WTC11 (cell line): ENCODE data around the gene TMA7B. TPM values are rescaled to one million over a fixed set of nuclear protein-coding genes. Genes with fewer than 3 reads are reported as not detected.

Experiments used
- ATAC-seq: fragments of 200-7000 bp; cut with Tn5 transposase; 2 replicates; pipeline ENCODE4 v1.10.0; 2021; ENCODE audit warnings: mild to moderate bottlenecking, moderate library complexity
- CTCF ChIA-PET: fragments of 300-600 bp; sonication (Branson Sonifier 250); formaldehyde crosslinking; loops from one replicate; lab custom pipeline; 2021; ENCODE audit warnings: antibody characterized with exemption; lab: Charles Lee
- POLR2A ChIA-PET: fragments of 350-600 bp; sonication (Branson Sonifier 250); formaldehyde crosslinking; loops from one replicate; lab custom pipeline; 2021; ENCODE audit warnings: antibody characterized with exemption; lab: Charles Lee
- DNase-seq: peaks from one replicate; pipeline ENCODE4 v3.0.0; 2021; ENCODE audit warnings: low spot score
- H3K27ac Mint-ChIP-seq: 2 replicates; pipeline ENCODE4 v1.8.0; 2021; ENCODE audit warnings: mixed read lengths
- H3K27me3 Mint-ChIP-seq: 2 replicates; pipeline ENCODE4 v1.8.0; 2021; ENCODE audit warnings: low read depth, mild to moderate bottlenecking, moderate library complexity, mixed read lengths
- H3K36me3 Mint-ChIP-seq: 2 replicates; pipeline ENCODE4 v1.8.0; 2021; ENCODE audit warnings: mixed read lengths
- H3K4me1 Mint-ChIP-seq: 2 replicates; pipeline ENCODE4 v1.8.0; 2022; ENCODE audit warnings: mixed read lengths
- H3K4me3 Mint-ChIP-seq: 2 replicates; pipeline ENCODE4 v1.8.0; 2021; ENCODE audit warnings: mild to moderate bottlenecking, moderate library complexity, mixed read lengths
- H3K9me3 Mint-ChIP-seq: 2 replicates; pipeline ENCODE4 v1.8.0; 2021; ENCODE audit warnings: mixed read lengths
- GRHL2 ChIP-seq: fragments of 250-450 bp; sonication (Bioruptor Pico); IDR thresholded peaks from 2 replicates; pipeline ENCODE4 v1.8.0; 2022; ENCODE audit warnings: mild to moderate bottlenecking, moderate library complexity; ENCODE audit not compliant: insufficient replicate concordance, severe bottlenecking
- MXD4 ChIP-seq: fragments of 250-450 bp; sonication (Bioruptor Pico); IDR thresholded peaks from 2 replicates; pipeline ENCODE4 v1.8.0; 2021; ENCODE audit warnings: mild to moderate bottlenecking, moderate library complexity, borderline replicate concordance
- MYBL2 ChIP-seq: sonication (generic); formaldehyde crosslinking; IDR thresholded peaks from 2 replicates; pipeline ENCODE4 v1.8.1; 2023; ENCODE audit warnings: mild to moderate bottlenecking, moderate library complexity, missing genetic modification reagents
- PRRX2 ChIP-seq: fragments of 250-450 bp; sonication (Bioruptor Pico); IDR thresholded peaks from 2 replicates; pipeline ENCODE4 v1.8.0; 2021; ENCODE audit warnings: mild to moderate bottlenecking
- SP1 ChIP-seq: sonication (generic); formaldehyde crosslinking; conservative IDR thresholded peaks from 2 replicates; pipeline ENCODE4 v1.8.1; 2022; ENCODE audit warnings: missing genetic modification reagents
- USF2 ChIP-seq: sonication (generic); formaldehyde crosslinking; IDR thresholded peaks from 2 replicates; pipeline ENCODE4 v1.8.1; 2023; ENCODE audit warnings: mild to moderate bottlenecking, missing genetic modification reagents, moderate library complexity
- ZNF219 ChIP-seq: sonication (generic); formaldehyde crosslinking; IDR thresholded peaks from 2 replicates; pipeline ENCODE4 v1.8.0; 2023; ENCODE audit warnings: missing genetic modification reagents, mild to moderate bottlenecking, borderline replicate concordance
- total RNA-seq: library from RNA; stranded (reverse); gene quantifications from 3 replicates; pipeline ENCODE4 v1.2.3, GENCODE V29; 2021
- TF ChIP-seq, protein P1 (sequence below): sonication (generic); formaldehyde crosslinking; IDR thresholded peaks from 2 replicates; pipeline ENCODE4 v1.8.0; 2022; ENCODE audit warnings: missing genetic modification reagents
- TF ChIP-seq, protein P2 (sequence below): sonication (generic); formaldehyde crosslinking; IDR thresholded peaks from 2 replicates; pipeline ENCODE4 v1.8.0; 2023; ENCODE audit warnings: missing genetic modification reagents, mild to moderate bottlenecking, borderline replicate concordance

TMA7B gene
- total RNA-seq, 1 experiment from 2014 or later = not detected

- TF ChIP-seq, protein P1, sequence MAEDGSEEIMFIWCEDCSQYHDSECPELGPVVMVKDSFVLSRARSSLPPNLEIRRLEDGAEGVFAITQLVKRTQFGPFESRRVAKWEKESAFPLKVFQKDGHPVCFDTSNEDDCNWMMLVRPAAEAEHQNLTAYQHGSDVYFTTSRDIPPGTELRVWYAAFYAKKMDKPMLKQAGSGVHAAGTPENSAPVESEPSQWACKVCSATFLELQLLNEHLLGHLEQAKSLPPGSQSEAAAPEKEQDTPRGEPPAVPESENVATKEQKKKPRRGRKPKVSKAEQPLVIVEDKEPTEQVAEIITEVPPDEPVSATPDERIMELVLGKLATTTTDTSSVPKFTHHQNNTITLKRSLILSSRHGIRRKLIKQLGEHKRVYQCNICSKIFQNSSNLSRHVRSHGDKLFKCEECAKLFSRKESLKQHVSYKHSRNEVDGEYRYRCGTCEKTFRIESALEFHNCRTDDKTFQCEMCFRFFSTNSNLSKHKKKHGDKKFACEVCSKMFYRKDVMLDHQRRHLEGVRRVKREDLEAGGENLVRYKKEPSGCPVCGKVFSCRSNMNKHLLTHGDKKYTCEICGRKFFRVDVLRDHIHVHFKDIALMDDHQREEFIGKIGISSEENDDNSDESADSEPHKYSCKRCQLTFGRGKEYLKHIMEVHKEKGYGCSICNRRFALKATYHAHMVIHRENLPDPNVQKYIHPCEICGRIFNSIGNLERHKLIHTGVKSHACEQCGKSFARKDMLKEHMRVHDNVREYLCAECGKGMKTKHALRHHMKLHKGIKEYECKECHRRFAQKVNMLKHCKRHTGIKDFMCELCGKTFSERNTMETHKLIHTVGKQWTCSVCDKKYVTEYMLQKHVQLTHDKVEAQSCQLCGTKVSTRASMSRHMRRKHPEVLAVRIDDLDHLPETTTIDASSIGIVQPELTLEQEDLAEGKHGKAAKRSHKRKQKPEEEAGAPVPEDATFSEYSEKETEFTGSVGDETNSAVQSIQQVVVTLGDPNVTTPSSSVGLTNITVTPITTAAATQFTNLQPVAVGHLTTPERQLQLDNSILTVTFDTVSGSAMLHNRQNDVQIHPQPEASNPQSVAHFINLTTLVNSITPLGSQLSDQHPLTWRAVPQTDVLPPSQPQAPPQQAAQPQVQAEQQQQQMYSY (CRISPR knock-in tag) = no peak
Measured at GRCh38 chr22:39995393-39996252, 35.4 kb downstream of the TMA7B start (continued).

GRCh38 chr22:39996732-39997131, 36.5 kb downstream of the TMA7B start:
- ChIA-PET CTCF (interaction anchor here (0.6 to 4.3 kb wide), 7 partner anchors 13 to 189 kb away, joined by 3 to 25 read pairs (median 6); no protein-coding TSS in a partner anchor), POLR2A (interaction anchor here (0.6 to 1.1 kb wide), 3 partner anchors 13 to 223 kb away, joined by 3 read pairs; no protein-coding TSS in a partner anchor)
- TF ChIP-seq, protein P2, sequence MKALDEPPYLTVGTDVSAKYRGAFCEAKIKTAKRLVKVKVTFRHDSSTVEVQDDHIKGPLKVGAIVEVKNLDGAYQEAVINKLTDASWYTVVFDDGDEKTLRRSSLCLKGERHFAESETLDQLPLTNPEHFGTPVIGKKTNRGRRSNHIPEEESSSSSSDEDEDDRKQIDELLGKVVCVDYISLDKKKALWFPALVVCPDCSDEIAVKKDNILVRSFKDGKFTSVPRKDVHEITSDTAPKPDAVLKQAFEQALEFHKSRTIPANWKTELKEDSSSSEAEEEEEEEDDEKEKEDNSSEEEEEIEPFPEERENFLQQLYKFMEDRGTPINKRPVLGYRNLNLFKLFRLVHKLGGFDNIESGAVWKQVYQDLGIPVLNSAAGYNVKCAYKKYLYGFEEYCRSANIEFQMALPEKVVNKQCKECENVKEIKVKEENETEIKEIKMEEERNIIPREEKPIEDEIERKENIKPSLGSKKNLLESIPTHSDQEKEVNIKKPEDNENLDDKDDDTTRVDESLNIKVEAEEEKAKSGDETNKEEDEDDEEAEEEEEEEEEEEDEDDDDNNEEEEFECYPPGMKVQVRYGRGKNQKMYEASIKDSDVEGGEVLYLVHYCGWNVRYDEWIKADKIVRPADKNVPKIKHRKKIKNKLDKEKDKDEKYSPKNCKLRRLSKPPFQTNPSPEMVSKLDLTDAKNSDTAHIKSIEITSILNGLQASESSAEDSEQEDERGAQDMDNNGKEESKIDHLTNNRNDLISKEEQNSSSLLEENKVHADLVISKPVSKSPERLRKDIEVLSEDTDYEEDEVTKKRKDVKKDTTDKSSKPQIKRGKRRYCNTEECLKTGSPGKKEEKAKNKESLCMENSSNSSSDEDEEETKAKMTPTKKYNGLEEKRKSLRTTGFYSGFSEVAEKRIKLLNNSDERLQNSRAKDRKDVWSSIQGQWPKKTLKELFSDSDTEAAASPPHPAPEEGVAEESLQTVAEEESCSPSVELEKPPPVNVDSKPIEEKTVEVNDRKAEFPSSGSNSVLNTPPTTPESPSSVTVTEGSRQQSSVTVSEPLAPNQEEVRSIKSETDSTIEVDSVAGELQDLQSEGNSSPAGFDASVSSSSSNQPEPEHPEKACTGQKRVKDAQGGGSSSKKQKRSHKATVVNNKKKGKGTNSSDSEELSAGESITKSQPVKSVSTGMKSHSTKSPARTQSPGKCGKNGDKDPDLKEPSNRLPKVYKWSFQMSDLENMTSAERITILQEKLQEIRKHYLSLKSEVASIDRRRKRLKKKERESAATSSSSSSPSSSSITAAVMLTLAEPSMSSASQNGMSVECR (CRISPR knock-in tag) = no peak
- TF ChIP-seq MXD4 (CRISPR knock-in tag) = no peak
- no peak for TF ChIP-seq ZNF219 (CRISPR knock-in tag)
- TF ChIP-seq SP1 = no peak
- H3K27ac Mint-ChIP-seq = peak overlapping the region; percentile 58
- no peak for DNase-seq
- ATAC-seq = no peak
- no peaks in the 10 kb centered on the region for H3K9me3 Mint-ChIP-seq
- peaks cover 67% of the 10 kb centered on the region for H3K4me1 Mint-ChIP-seq
- peaks cover 17% of the 10 kb centered on the region for H3K27me3 Mint-ChIP-seq
- peaks cover 6% of the 10 kb centered on the region; the same call in 1 of the 2 replicates for H3K36me3 Mint-ChIP-seq
- peak overlapping the region; percentile 78 for H3K4me3 Mint-ChIP-seq

DNA sequence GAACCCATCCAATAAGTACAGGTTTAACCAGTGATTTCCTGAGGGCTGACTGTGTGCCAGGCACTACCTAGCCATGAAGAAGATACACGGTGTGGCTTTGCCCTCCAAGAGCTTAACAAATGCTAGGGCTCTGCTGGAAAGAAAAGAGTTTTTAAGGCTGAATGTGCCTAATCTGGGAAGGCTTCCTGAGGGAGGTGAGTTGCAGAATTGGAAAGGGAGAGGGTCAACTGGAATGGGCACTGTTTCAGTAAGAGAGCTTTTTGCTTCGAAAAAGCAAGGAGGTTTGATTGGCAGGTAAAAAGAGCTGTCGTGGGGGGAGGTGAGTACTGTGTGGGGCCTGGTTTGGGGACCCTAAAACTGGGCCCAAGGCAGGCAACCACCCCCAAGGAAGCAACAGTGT, 37.2 kb downstream of the TMA7B start:
- ChIA-PET CTCF (interaction anchor here (0.5 to 4.3 kb wide), 8 partner anchors 12 to 189 kb away, joined by 3 to 25 read pairs (median 4); no protein-coding TSS in a partner anchor), POLR2A (interaction anchor here (1.7 kb wide), 1 partner anchor 12 kb away, joined by 5 read pairs; no protein-coding TSS in a partner anchor)
- Mint-ChIP-seq H3K36me3 (peaks cover 6% of the 10 kb centered on the region; the same call in 1 of the 2 replicates), H3K27me3 (peaks cover 11% of the 10 kb centered on the region), H3K4me1 (peaks cover 74% of the 10 kb centered on the region), H3K4me3 (peak overlapping the region; percentile 78), H3K27ac (peak overlapping the region; percentile 100), H3K9me3 (no peaks in the 10 kb centered on the region)
- DNase-seq = no peak
- no peak for ATAC-seq
- no peak for TF ChIP-seq PRRX2 (CRISPR knock-in tag)
- no peak for TF ChIP-seq GRHL2
- no peak for TF ChIP-seq MYBL2
- TF ChIP-seq USF2 (CRISPR knock-in tag) = no peak
